HG02763 (cell line): ENCODE results near the gene HSPBP1.
A peak's percentile ranks its signal among the peaks of the same experiment; 100 is the strongest.

Source experiments
- ATAC-seq: cut with Tn5 transposase; IDR thresholded peaks from one replicate; pipeline ENCODE4 v1.9.1; 2021; ENCODE audit warnings: mild to moderate bottlenecking, moderate library complexity; ENCODE audit not compliant: unreplicated experiment

HSPBP1 gene

GRCh38 chr19:55305491-55305890, 25.6 kb upstream of the HSPBP1 start:
- no peak for ATAC-seq

DNA sequence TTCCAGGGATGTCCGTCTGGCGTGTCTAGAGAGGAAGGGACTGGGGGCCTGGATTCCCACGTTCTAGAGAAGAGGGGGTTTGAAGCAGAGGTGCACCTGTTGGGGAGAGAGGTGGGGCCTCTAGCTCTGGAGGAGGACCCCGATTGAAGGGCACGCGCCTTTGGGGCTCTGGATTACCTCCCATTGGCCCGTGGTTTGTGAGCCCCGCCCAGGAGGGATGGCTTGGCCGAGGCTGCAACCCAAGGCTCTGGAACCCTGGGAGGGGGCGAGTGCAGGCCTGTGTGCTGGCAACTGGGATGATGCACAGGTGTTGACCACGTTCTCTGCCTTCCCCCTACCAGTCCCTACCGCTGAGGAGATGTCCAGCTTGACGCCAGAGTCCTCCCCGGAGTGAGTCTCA, 25.1 kb upstream of the HSPBP1 start:
- ATAC-seq: no peak

- no peak for ATAC-seq
Measured at GRCh38 chr19:55304279-55304978, 24.5 kb upstream of the HSPBP1 start.

DNA sequence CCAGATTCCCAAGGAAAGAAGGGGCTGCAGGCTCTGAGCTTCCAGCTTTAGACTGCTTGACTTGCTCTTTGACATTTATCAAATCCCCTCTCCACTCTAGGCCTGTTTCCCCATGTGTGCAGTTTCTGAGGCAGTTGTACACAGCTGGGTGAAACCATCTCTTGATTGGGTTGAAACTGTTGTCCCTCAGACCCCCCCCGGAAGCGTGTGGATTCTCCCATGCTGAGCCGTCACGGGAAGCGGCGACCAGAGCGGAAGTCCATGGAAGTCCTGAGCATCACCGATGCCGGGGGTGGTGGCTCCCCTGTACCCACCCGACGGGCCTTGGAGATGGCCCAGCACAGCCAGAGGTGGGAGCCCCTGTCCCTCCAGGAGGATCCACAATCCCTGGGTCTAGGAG, 23.6 kb upstream of the HSPBP1 start:
- no peak for ATAC-seq

GRCh38 chr19:55302318-55302703, 22.4 kb upstream of the HSPBP1 start:
- no peak for ATAC-seq

DNA sequence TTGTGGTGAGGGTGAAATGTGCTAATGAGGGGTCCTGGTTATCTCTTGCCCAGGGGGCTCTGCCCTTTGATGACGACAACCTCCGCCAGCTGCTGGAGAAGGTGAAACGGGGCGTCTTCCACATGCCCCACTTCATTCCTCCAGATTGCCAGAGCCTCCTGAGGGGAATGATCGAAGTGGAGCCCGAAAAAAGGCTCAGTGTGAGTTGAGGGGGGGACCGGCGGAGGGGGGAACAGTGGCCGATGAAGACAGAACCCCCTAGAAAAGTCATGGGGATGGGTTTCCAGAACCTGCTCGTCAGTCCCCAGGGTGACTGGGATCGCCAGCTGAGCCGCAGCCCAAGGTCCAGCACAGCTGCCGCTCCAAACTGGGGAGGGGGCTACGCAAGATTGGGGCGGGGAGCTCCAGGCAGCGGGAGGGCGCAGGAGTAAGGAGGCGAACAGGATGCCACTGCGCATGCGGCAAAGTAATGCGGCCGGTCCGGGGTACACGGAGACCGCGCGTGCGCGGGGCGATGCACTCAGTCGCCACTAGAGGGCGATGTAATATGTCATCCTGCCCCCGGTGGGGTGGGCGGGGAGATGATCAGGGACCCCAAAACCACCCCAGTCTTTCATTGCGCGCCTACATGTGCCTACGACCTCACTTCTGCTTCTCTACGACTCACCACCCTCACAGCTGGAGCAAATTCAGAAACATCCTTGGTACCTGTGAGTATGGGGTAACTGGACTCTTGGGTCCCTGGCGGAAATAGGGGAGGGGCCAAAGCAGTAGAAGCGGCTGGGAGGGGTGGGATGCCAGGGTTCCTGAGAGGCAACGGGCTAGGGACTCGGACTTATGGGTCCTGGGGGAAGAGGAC, 21.8 kb upstream of the HSPBP1 start:
- ATAC-seq: peak; percentile 65

DNA sequence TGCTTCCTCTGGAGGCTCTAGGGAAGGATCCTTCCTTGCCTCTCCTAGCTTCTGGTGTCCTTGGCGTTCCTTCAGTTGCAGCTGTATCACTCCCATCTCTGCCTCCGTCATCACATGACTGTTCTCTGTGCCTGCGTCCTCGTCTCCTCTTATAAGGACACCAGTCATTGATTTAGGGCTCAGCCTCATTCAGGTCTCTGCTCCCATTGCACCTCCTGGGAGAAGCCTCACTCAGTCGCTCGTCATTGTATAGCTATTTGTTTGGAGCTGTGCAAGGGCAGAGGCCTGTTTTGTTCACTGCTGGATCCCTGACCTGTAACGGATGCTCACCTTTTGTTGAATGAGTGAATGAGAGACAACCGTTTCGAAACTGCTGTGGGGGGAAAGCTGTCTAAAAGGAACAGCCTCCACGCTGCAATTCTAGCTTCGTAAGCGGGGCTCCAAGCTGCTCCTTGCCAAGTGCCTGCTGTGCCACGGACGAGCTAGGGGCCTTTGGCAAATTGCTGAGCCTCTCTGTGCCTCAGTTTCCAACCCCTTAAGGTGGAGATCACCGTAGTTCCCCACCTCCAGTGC, 21.1 kb upstream of the HSPBP1 start:
- no peak for ATAC-seq

DNA sequence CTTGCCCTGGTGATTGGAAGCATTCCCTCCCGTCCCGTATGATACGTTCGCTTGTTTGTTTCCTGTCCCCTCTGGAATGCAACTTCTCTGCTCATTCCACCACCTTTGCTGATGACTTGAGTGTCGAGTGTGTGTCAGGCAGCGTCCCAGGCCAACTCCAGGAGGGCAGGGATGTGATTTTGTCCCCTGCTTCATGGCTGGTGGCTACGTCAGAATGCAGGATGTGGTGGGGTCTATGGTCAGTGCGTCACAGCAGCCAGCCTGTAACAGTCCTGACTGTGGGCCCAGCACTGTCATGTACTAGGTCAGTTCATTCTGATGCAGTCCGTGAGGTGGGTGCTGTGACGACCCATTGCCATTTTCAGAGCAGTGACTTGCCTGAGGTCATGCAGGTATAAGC, 20.1 kb upstream of the HSPBP1 start:
- ATAC-seq: no peak

GRCh38 chr19:55297267-55297666, 17.4 kb upstream of the HSPBP1 start:
- ATAC-seq: no peak

DNA sequence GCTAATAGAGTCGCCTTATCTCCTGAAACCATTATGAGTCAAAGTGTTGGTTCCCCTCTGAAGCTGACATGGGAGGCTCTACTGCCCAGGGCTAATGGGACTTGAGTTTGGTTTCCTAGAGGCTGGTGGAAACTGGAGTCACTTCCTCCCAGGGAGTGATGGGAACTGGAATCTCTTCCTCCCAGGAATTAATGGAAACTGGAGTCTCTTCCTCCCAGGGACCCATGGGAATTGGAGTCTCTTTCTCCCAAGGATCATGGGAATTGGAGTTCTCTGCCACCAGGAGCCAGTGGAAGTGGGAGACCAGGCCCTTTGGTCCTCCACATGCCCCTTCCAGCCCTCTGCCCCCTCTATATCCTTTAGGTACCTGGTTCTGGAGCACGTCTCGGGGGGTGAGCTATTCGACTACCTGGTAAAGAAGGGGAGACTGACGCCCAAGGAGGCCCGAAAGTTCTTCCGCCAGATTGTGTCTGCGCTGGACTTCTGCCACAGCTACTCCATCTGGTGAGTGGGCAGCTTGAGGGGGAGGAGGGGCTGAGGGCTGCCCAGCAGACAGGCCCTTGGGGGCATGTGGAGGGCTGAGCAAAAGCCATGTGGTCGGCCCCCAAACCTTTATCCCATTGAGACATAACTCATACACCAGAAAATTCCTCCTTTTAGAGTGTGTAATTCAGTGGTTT, 9.3 kb upstream of the HSPBP1 start:
- no peak for ATAC-seq

DNA sequence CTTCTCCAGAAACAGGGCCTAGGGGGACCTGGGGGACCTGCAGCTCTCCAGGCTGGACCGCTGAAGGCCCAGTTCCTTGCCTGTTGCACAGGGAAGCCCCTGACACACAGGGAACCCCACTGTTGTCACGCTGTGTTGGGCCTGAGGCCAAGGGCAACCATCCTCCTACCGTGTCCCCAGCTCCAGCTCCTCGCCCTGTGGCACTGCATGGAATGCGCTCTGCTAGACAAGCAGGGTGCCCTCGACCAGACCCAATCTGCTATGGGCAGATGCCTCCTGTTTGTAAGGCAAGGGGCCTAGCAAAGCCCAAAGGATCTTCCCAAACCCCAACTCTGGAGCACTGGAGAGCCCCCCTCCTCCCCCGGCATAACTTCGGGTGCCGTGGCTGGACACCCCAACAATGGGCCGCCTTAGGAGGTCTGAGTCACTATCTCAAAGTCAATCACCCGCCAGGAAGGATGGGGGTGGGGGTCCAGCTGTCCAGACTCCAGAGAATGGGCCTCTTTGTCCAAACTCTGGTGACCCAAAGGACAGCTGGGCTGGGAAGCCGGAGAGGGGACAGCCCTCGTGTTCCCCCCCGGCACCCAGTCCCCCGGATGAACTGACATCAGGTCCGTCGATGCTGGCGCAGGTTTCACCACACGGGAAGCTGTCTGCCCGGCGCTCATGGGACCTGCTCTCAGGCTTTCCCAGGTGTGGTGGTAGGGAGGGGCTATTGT, 7.6 kb upstream of the HSPBP1 start:
- no peak for ATAC-seq

DNA sequence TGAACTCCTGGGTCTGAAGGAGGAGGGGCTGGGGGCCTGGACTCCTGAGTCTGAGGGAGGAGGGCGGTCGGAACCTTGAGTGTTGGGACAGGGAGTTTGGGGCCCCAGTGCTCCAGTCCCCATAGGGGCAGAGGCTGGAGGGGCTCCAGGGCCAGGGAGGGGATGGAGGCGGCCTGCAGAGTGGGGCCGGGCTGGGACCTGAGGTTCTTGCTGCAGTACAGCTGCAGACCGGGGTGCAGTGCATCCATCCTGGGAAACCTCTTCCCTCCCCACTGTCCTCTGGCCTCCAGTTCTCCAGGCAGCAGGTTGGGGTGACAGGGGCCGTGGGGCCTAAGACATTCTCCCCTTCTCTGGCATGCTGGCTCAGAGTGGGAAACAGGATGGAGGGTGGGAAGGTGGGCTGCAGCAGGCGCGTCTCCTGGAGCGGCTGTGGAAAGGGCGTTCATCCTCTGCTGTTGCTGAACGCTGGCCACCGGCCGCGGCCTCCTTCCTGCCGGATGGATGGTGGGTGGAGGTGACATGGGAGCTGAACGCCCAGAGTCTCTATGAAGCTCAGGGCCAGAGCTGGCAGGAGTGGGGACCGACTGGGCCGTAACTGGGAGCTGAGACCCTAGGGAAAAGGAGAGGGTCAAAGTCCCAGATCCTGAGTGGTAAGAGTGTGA, 5.5 kb upstream of the HSPBP1 start:
- no peak for ATAC-seq

GRCh38 chr19:55284405-55285058, 4.6 kb upstream of the HSPBP1 start:
- ATAC-seq: no peak

DNA sequence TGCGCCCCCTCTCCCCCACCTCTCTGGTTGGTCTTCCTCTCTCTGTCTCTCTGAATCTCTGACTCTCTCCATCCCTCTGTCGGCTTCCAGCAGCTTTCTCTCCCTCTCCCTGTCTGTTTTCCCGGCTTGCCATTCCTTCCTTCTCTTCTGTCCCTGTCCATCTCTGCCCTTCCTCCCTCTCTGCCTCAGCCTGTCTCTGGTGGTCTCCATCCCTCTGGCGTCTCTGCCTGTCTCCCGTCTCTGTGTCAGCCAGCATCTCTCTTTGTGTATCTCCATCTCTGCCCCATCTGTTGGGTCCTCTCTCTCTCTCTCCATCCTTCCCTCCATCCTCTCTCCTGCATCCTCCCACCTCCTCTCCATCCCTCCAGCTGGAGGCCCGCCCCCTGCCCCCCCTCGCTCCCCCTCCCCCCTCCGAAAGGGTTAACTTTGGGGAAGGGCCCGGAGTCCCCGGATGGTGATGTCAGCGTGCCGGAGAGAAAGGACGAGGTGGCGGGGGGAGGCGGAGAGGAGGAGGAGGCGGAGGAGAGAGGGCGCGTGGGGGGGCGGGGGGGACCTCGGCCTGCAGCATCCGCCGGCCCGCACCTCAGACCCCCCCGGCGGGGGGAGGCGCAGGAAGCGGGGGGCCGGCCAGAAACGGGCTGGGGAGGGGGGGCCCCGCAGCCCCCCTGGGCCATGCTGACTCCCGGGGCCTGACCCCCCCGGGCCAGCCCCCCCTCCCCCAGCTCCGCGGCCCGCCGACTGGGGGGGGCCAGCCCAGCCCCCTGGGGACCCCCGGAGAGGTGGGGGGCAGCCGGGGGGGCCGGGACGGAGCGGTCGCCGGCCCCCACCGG, 3.9 kb upstream of the HSPBP1 start, which contains the start of gene BRSK1:
Gene BRSK1, plus strand, starts transcription at position 450 of the 830 bp plus-strand sequence. CDS start 446 bp downstream, outside the sequence.
- ATAC-seq: no peak

DNA sequence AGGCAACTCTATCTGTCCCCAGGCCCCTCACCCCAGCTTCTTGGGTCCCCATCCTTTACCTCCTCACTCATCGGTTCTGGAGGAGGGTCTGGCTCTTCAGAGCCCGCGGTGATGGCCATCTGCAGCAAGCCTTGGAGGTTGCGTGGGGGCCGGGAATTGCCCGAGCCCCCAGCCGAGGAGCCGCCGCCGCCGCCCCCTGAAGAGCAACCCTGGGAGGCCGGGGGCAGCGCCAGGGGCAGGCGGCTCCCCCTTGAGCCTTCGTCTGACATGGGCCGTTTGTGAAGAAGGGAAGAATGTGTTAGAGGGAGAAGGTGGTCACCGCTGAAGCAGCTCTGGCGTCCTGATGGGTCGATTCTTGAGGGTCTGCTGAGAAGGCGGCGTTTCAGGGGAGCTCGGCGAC, 570 bp downstream of the HSPBP1 start:
- no peak for ATAC-seq

DNA sequence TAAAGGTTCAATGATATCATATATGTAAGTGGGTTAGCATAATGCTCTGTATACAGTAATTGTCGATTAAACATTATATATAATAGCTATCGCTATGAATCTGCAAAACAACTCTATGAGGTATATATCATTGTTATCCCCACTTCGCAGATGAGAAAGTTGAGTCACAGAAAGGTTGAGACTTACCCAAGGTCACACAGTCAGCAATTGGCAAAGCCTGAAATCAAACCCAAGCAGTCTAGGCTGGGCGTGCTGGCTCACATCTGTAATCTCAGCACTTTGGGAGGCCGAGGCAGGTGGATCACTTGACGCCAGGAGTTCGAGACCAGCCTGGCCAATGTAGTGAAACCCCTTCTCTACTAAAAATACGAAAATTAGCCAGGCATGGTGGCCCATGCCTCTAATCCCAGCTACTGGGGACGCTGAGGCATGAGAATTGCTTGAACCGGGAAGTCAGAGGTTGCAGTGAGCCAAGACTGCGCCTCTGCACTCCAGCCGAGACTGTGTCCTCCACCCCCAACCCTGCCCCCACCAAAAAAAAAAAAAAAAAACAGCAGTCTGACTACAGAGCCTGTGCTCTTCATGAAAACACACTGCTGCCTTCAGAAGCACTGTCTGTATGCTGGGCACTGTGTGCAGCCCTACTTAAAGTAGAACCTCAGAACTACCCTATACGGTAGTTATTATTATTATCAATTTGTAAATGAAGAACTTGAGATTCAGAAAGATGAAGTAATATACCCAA, 1.3 kb downstream of the HSPBP1 start:
- ATAC-seq: no peak

- no peak for ATAC-seq
Measured at GRCh38 chr19:55277494-55277893, 2.4 kb downstream of the HSPBP1 start.
